ENCODE data around the gene TMEM182. TPM values are rescaled to one million over a fixed set of nuclear protein-coding genes. Genes with fewer than 3 reads are reported as not detected.

The TMEM182 gene
- total and polyA plus RNA-seq, 2 of the 4 experiments (the other 2 are of a cell fraction) = 1.3 to 1.4 TPM

DNA sequence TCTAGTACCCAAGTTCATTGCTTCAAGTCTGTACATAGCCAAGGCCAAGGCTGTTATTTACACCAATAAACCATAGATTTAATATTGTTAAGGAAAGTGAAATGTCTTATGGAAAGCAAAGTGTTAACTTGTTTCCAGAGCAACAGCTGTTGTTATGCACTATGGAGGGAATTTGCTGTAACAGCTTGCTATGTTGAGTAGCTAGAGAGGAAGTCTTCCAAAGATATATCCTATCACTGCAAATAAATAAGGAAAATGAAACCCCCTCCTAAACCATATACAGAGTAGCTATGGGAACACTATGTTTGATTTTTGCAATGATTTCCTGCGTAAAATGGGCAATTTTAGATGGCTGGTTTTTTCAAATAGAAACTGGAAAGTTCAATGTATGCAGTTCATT lies 21.1 kb downstream of the TMEM182 start:
- dilution Hi-C loops (cut with HindIII; ENCODE audit: low sequenced_read_pairs, unreplicated experiment) = no loop called here
- no peak overlapping the region for H3K14ac ChIP-seq (replicated peaks; ENCODE audit: low read depth, low read length)
- no peak overlapping the region for H2AK9ac ChIP-seq (replicated peaks; ENCODE audit: low read depth, low read length, poor library complexity)
- H3K9me3 ChIP-seq (ENCODE audit: control insufficient read depth, insufficient read depth, low read length) = no peaks in the 10 kb centered on the region
- intact Hi-C loops (cut with micrococcal nuclease) = no loop called here
- no peak overlapping the region for H3K4ac ChIP-seq (ENCODE audit: low read depth, low read length)
- no peaks in the 10 kb centered on the region for H3K36me3 ChIP-seq (ENCODE audit: control insufficient read depth, insufficient read depth, low read length)
- no peak overlapping the region for H2BK20ac ChIP-seq (ENCODE audit: low read depth, low read length)
- H4K20me1 ChIP-seq (ENCODE audit: insufficient read depth, low read length) = no peaks in the 10 kb centered on the region
- WGBS, 2 experiments (ENCODE audit: extremely low coverage in 2 of 2, insufficient read length in 1 of 2) = no CpG with 5 or more reads among the region's 1 CpG
- H2BK15ac ChIP-seq (ENCODE audit: low read depth, low read length) = no peak overlapping the region
- TF ChIP-seq, protein P1, sequence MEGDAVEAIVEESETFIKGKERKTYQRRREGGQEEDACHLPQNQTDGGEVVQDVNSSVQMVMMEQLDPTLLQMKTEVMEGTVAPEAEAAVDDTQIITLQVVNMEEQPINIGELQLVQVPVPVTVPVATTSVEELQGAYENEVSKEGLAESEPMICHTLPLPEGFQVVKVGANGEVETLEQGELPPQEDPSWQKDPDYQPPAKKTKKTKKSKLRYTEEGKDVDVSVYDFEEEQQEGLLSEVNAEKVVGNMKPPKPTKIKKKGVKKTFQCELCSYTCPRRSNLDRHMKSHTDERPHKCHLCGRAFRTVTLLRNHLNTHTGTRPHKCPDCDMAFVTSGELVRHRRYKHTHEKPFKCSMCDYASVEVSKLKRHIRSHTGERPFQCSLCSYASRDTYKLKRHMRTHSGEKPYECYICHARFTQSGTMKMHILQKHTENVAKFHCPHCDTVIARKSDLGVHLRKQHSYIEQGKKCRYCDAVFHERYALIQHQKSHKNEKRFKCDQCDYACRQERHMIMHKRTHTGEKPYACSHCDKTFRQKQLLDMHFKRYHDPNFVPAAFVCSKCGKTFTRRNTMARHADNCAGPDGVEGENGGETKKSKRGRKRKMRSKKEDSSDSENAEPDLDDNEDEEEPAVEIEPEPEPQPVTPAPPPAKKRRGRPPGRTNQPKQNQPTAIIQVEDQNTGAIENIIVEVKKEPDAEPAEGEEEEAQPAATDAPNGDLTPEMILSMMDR (conservative IDR thresholded peaks at IDR 0.05; ENCODE audit: low read depth, low read length) = no peak
- TF ChIP-seq POLR2A (IDR thresholded peaks at IDR 0.05; ENCODE audit: low read depth, low read length) = no peak
- TF ChIP-seq, protein P2, sequence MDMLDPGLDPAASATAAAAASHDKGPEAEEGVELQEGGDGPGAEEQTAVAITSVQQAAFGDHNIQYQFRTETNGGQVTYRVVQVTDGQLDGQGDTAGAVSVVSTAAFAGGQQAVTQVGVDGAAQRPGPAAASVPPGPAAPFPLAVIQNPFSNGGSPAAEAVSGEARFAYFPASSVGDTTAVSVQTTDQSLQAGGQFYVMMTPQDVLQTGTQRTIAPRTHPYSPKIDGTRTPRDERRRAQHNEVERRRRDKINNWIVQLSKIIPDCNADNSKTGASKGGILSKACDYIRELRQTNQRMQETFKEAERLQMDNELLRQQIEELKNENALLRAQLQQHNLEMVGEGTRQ (IDR thresholded peaks at IDR 0.05; ENCODE audit: low read depth, low read length) = no peak
- H3K9ac ChIP-seq (ENCODE audit: low read depth, low read length) = no peak overlapping the region
- ChIA-PET POLR2A (ENCODE audit: unreplicated experiment) (no interaction called here), CTCF (no interaction called here)
- no peak overlapping the region for H3K23ac ChIP-seq (ENCODE audit: low read depth, low read length)
- ATAC-seq (ENCODE audit: low read depth) (no peak), DNase-seq (no peak)
- H3K9me1 ChIP-seq (ENCODE audit: insufficient read depth, low read length) = no peaks in the 10 kb centered on the region
- no peaks in the 10 kb centered on the region for H3K79me1 ChIP-seq (ENCODE audit: low read depth in 1 of 2, low read length in 2 of 2)
- H4K8ac ChIP-seq (ENCODE audit: low read depth in 2 of 2, low read length in 2 of 2) = no peak overlapping the region
- no peak overlapping the region for H3K18ac ChIP-seq (ENCODE audit: low read depth, low read length)
- H3K27ac ChIP-seq (ENCODE audit: insufficient read depth, low read length) = no peak overlapping the region
- no peaks in the 10 kb centered on the region for H3K4me1 ChIP-seq (ENCODE audit: control insufficient read depth, insufficient read depth, low read length)
- no peak overlapping the region for H3K4me3 ChIP-seq (ENCODE audit: insufficient read depth, low read depth, low read length)
- no peak overlapping the region for H2BK5ac ChIP-seq (ENCODE audit: low read depth, low read length, poor library complexity, severe bottlenecking)
- BruUV-seq (replicated peaks) = no TSS peak
- H3K4me2 ChIP-seq (ENCODE audit: low read depth, low read length) = no peak overlapping the region
- H2AFZ ChIP-seq (replicated peaks; ENCODE audit: low read length, poor library complexity) = no peak overlapping the region
- H2AK5ac ChIP-seq (ENCODE audit: low read depth, low read length) = no peak overlapping the region
- no peaks in the 10 kb centered on the region for H3K27me3 ChIP-seq (ENCODE audit: control insufficient read depth, insufficient read depth, low read length)
- H2BK120ac ChIP-seq (ENCODE audit: low read depth, low read length) = no peak overlapping the region
- H4K91ac ChIP-seq (ENCODE audit: insufficient read depth, low read depth, low read length) = no peak overlapping the region
- in situ Hi-C loops (cut with MboI; ENCODE audit: low sequenced_read_pairs) = no loop called here
- H3K56ac ChIP-seq (ENCODE audit: extremely low read depth, insufficient read depth, low read length) = no peak overlapping the region
- no peak overlapping the region for H4K5ac ChIP-seq (ENCODE audit: low read depth, low read length)

Measured in IMR-90 (cell line).